HG03025 (cell line): Measurements from ENCODE around the gene APLN.

Experiments used
- ATAC-seq: cut with Tn5 transposase; IDR thresholded peaks from one replicate; pipeline ENCODE4 v1.9.1; 2021; ENCODE audit warnings: mild to moderate bottlenecking, moderate library complexity; ENCODE audit not compliant: unreplicated experiment, low FRiP score

APLN gene

GRCh38 chrX:129600981-129601424, 53.8 kb downstream of the APLN start:
- ATAC-seq, result no peak

- ATAC-seq, result no peak
Observed at GRCh38 chrX:129599996-129600395, 54.8 kb downstream of the APLN start.

- ATAC-seq, result no peak
Observed at GRCh38 chrX:129599499-129599898, 55.3 kb downstream of the APLN start.

- ATAC-seq, result no peak
Observed at GRCh38 chrX:129597905-129598304, 56.9 kb downstream of the APLN start.

- no peak for ATAC-seq
Observed at GRCh38 chrX:129596077-129596476, 58.7 kb downstream of the APLN start.
